ENCODE results near the gene APRT.

DNA sequence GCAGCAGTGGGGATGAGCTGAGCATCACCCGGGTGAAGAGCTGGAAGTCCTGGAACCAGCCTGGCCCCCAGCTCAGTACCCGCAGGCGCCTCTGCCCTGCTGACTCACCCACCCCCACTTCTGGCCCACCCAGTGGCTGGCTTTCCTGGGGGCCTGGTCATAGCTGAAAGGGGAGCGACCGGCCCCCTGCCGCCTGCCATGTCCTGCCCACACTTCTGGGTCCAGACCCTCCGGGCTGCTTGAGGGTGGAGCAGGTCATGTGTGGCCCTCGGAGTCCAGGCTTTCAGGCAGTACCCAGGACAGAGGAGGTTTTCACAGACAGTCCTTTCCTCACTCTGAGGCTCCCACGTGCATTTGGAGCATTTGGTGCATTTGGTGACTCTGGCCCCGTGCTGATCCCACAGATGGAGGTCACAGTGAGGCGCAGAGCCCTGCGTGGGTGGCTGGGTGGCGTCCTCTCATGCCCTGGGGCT, 19.6 kb downstream of the APRT start:
- TF ChIP-seq MAFK (IDR thresholded peaks at IDR 0.05; ENCODE audit: low read depth, low read length) = no peak
- TF ChIP-seq, protein P1, sequence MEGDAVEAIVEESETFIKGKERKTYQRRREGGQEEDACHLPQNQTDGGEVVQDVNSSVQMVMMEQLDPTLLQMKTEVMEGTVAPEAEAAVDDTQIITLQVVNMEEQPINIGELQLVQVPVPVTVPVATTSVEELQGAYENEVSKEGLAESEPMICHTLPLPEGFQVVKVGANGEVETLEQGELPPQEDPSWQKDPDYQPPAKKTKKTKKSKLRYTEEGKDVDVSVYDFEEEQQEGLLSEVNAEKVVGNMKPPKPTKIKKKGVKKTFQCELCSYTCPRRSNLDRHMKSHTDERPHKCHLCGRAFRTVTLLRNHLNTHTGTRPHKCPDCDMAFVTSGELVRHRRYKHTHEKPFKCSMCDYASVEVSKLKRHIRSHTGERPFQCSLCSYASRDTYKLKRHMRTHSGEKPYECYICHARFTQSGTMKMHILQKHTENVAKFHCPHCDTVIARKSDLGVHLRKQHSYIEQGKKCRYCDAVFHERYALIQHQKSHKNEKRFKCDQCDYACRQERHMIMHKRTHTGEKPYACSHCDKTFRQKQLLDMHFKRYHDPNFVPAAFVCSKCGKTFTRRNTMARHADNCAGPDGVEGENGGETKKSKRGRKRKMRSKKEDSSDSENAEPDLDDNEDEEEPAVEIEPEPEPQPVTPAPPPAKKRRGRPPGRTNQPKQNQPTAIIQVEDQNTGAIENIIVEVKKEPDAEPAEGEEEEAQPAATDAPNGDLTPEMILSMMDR (conservative IDR thresholded peaks at IDR 0.05; ENCODE audit: low read depth, low read length) = no peak
- no peak for TF ChIP-seq POLR2A (IDR thresholded peaks at IDR 0.05; ENCODE audit: low read depth, low read length)
- TF ChIP-seq RCOR1 (IDR thresholded peaks at IDR 0.05; ENCODE audit: insufficient replicate concordance, low read length) = no peak
- no peak for TF ChIP-seq RAD21 (IDR thresholded peaks at IDR 0.05; ENCODE audit: low read length)
- TF ChIP-seq MXI1 (IDR thresholded peaks at IDR 0.05; ENCODE audit: borderline replicate concordance, low read depth, low read length) = no peak
- TF ChIP-seq, protein P2, sequence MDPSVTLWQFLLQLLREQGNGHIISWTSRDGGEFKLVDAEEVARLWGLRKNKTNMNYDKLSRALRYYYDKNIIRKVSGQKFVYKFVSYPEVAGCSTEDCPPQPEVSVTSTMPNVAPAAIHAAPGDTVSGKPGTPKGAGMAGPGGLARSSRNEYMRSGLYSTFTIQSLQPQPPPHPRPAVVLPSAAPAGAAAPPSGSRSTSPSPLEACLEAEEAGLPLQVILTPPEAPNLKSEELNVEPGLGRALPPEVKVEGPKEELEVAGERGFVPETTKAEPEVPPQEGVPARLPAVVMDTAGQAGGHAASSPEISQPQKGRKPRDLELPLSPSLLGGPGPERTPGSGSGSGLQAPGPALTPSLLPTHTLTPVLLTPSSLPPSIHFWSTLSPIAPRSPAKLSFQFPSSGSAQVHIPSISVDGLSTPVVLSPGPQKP (IDR thresholded peaks at IDR 0.05; ENCODE audit: borderline replicate concordance, low read depth, low read length) = no peak
- no peak for TF ChIP-seq CHD1 (IDR thresholded peaks at IDR 0.05; ENCODE audit: low read depth, low read length)
- TF ChIP-seq SMC3 (IDR thresholded peaks at IDR 0.05; ENCODE audit: low read depth, low read length) = no peak
- TF ChIP-seq FOS (IDR thresholded peaks at IDR 0.05; ENCODE audit: low read depth, low read length) = no peak
- no peak for TF ChIP-seq CEBPB (IDR thresholded peaks at IDR 0.05; ENCODE audit: low read depth, low read length)
- TF ChIP-seq MAZ (IDR thresholded peaks at IDR 0.05; ENCODE audit: borderline replicate concordance, low read depth, low read length) = 0 out of 2 replicates have a peak, but pooled peaks have one; percentile 20
- no peak for TF ChIP-seq BHLHE40 (IDR thresholded peaks at IDR 0.05; ENCODE audit: low read depth, low read length)

All from IMR-90 (cell line).